ENCODE data around the gene TNXB.
"Not testable (repeated sequence)": the region's sequence is repeated elsewhere in the genome, so short reads cannot be mapped to it uniquely, and the experiment has no call there.

Gene TNXB

DNA sequence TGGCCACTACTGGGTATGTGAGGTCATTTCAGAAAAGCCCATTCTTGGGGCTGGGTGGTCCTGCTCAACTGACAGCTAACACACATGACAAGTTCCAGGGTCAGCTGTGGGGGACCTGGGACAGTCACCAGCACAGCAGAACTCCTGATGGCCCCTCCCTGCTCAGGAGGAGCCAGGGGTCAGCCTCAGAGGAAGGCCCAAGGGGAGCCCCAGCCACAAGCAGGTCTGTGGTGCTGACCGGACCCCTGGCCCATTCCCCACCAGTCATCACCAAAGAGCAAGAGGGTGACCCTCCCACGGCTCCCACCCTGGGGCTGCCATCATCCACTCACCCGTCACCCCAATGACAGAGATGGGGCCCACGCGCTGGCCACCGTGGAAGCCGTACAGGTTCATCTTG, 52.9 kb downstream of the TNXB start:
- DNase-seq (ENCODE audit: low spot score), result no peak

DNA sequence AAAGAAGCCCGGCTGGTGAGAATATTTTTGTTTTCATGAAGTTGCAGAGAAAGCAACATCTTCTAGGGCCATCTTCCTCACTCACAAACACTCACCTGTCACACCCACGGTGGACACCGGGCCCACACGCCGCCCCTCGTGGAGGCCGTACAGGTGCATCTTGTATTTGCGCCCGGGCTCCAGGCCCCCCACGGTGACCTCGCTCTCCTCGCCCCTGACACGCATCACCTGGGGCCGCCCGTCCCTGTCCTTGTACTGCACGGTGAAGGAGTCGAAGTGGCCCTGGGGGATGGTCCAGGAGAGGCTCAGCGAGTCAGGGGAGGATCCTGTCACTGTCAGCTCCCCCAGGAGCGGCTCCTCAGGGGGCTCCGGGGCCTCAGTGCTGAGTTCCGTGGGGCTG, 53.4 kb downstream of the TNXB start:
- DNase-seq (ENCODE audit: low spot score), result not testable (repeated sequence)

DNA sequence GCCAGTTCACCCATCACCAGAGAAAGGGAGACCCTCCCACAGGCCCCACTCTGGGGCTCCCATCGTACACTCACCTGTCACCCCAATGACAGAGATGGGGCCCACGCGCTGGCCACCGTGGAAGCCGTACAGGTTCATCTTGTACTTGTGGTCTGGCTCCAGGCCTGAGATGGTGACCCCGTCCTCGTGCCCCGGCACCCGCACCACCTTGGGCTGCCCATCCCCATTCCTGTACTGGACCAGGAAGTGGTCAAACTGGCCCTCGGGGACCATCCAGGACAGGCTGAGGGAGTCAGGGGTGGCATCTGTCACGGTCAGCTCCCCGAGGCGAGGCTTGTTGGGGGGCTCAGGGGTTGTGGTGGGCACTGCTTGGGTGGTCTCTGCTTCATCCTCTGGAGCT, 55.8 kb downstream of the TNXB start:
- not testable (repeated sequence) for DNase-seq (ENCODE audit: low spot score)

DNA sequence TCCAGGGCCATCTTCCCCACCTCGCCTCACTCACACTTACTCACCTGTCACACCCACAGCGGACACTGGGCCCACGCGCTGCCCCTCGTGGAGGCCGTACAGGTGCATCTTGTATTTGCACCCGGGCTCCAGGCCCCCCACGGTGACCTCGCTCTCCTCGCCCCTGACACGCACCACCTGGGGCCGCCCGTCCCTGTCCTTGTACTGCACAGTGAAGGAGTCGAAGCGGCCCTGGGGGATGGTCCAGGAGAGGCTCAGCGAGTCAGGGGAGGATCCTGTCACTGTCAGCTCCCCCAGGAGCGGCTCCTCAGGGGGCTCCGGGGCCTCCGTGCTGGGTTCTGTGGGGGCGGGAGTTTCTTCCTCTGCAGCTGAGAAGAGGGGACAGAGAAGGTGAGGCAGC, 56.5 kb downstream of the TNXB start:
- DNase-seq (ENCODE audit: low spot score), result not testable (repeated sequence)

DNA sequence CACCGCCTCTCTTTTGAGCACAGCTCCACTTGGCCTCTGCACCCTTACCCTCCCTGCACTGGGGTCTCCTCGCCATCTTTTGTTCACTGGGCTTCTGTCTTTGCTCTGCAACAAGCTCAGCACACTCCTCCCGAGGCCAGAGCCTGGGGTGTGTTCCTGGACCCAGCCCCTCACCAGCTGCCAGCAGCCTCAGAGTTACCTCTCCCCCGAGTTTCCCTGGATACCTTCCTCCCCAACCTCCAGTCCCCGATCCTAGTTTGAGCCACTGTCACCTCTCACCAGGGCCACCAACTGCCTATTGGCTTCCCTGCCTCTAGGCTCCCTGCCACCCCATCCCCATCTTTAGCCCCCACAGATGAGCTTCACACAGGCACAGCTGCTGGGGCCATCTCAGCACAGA, 58.6 kb downstream of the TNXB start:
- DNase-seq (ENCODE audit: low spot score), result no peak

DNA sequence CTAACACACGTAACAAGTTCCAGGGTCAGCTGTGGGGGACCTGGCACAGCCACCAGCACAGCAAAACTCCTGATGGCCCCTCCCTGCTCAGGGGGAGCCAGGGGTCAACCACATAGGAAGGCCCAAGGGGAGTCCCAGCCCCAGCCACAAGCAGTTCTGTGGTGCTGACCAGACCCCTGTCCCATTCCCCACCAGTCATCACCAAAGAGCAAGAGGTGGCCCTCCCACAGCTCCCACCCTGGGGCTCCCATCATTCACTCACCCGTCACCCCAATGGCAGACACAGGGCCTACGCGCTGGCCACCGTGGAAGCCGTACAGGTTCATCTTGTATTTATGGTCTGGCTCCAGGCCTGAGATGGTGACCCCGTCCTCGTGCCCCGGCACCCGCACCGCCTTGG, 59.4 kb downstream of the TNXB start:
- not testable (repeated sequence) for DNase-seq (ENCODE audit: low spot score)

DNA sequence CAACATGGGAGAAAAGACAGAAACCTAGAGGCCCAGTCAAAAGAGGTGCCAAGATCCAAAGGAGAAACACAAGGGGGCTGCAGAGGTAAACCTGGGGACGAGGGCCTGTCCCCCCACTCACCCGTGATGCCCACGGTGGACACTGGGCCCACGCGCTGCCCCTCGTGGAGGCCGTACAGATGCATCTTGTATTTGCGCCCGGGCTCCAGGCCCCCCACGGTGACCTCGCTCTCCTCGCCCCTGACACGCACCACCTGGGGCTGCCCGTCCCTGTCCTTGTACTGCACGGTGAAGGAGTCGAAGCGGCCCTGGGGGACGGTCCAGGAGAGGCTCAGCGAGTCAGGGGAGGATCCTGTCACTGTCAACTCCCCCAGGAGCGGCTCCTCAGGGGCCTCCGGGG, 60.0 kb downstream of the TNXB start:
- not testable (repeated sequence) for DNase-seq (ENCODE audit: low spot score)

DNA sequence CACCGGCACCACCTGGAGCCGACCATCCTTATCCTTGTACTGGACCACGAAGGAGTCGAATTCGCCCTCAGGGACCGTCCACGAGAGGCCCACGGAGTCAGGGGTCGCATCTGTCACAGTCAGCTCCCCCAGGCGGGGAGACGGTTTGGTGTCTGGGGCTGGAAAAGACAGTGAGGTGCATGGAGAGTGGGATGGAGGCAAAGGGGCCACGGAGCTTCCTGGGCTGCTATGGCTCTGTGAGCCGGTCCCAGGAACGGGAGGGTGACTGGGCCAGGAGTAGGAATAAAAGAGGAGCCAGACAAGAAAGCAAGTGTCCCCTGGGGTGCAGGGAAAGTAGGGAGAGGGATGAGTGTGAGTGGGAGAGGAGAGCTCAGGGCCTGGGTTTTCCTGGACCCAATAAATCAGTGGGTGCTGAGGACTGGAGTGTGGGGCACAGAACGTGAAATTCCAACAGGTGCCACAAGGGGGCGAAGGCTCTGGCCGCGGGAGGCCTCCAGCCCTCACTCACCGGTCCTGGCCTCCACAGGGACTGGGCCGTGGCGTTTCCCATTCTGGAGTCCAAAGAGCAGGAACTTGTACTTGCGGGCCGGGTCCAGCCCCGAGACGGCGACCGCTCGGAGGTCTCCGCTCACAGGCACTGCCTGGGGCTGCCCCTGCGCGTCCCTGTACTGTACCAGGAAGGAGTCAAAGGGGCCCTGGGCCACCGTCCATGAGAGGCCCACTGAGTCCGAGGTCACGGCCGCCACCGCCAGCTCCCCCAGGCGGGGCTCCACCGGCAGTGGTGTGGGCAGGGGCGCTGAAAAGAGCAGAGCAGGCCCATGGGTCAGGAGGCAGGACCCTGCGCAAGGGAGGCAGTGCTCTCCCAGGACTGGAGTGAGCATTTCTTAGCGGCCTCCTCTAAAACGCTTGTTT, 61.0 kb downstream of the TNXB start:
- DNase-seq (ENCODE audit: low spot score), result peak; percentile 87

DNA sequence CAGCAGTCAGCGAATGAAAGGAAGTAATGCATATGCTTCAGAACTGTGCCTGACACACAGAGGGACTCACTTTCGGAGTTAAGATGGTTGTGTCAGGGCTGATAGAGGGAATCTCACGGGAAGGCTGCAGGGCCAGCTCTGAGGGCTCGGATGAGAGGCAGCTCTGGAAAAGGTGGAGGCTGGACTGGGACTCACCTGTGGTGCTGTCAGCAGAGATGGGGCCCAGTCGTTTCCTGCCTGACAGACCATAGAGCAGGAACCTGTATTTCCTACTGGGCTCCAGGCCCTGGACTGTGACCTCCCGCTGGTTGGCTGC, 61.6 kb downstream of the TNXB start:
- DNase-seq (ENCODE audit: low spot score), result no peak

DNA sequence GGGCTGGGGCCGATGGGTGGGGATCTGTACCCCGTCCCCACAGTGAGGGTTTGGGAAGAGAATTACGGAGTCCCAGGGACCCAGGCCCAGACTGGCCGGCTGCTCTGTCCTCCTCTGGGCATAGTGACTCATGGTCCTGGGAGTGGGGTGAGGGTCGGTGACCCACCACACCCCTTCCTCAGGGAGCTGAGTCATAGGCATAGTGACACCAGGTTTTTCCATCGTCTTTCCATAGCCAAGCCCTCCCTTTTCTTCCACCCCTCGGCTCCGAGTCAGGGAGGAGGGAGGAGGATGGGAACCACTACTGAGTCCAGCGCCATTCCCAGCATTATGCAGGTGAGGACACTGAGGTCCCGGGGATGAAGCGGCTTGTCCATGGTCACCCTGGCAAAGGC, 62.1 kb downstream of the TNXB start:
- DNase-seq (ENCODE audit: low spot score), result no peak

DNA sequence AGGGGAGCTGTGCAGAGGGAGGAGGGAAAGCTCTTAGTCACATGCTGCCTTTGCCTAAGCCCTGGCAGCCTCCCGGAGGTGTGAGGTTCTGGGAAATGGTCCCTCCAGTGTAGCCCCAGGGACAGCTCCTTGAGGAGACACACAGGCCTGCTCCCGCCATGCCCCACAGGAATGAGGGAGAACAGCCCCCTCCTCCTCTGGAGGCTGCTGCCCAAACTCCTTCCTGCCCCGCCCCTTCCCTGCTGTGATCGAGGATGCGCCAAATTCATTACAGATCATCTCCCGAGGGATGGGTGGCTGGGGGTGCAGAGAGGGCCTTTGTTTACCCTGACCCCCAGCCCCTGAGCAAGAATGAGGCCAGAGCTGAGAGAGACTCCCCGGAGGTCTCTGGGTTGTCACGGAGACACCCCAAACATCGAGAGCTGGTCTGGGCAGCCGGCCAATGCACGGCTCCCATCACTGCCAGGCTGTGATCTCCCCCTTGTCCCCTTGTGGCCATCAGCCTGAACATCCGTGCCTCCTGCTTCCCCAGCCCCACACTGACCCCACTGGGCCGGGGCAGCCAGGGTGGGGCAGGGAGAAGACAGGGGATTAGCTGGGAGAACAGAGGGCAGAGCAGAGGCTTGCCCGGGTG, 62.6 kb downstream of the TNXB start:
- no peak for DNase-seq (ENCODE audit: low spot score)

DNA sequence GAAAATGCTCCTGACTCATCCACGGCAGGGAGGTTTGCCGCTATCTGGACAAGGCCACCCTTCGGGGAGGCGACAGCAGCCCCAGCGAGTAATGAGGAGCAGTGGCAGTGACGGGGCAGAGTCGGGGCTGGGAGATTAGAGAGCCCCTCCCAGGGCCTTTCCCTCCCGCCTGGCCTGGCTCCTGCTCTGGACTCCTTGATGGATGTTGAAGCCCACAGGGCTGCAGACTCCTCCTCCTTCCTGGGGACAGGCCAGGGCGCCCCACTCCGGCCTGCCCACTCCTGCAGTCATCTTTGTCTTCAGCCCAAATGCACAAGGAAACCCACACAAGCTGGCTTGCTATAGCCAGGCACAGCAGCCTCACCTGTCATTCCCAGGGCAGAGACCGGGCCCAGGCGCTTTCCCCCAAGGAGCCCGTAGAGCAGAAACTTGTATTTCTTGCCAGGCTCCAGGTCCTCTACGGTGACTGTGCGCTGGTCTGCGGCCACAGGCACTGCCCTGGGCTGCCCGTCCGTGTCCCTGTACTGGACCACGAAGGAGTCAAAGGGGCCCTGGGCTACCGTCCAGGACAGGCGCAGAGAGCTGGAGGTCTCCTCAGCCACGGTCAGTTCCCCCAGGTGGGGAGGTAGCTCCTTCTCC, 63.2 kb downstream of the TNXB start:
- DNase-seq (ENCODE audit: low spot score), result no peak

DNA sequence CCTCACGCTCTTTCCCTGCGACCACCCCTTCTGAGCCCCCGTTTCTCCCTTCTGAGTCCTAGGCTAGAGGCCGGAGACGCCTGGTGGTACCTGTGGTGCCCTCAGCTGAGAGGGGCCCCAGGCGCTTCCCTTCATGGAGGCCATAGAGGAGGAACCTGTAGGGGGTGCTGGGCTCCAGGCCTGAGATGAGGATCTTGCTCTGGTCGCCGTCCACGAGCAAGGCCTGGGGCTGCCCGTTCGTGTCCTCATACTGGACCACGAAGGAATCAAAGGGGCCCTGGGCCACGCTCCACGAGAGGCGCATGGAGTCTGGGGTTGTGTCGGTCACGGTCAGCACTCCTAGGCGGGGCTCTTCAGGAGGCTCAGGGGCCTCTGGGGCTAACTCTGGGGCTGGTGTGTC, 64.2 kb downstream of the TNXB start:
- not testable (repeated sequence) for DNase-seq (ENCODE audit: low spot score)

DNA sequence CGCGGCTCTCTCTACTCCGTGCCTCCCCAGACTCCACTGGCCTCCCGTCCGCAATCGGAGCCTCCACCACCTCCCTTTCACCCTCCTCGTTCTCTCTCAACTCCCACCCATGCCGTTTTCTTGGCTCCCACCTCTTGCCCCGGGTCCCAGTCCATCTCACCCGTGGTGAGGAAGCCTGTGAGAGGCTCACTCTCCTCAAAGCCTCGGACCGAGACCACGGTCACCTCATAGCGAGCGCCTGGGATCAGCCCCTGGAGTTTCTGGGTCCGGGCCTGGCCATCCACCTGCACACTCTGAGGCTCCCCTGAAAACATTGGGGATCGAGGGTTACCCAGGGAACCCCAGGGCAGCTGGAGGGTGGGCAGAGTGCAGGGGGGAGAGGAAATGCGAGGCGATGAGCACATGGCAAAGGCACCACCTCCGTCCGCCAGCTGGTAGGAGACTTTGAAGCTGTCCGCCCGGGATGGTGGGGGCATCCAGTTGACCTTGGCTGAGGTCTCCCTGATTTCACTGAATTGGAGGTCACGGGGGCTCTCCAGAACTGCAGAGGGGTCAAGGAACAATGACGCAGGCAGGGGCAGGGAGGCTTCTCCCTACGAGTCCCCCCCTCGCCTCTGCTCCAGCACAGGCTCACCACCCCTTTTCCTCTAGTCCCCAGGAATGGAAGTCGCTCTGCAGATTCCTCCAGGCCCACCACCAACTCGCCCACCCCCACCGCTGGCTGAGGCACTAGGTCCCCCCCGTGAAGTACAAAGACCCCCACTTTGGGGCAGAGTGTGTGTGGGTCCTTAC, 65.4 kb downstream of the TNXB start:
- DNase-seq (ENCODE audit: low spot score), result not testable (repeated sequence)

DNA sequence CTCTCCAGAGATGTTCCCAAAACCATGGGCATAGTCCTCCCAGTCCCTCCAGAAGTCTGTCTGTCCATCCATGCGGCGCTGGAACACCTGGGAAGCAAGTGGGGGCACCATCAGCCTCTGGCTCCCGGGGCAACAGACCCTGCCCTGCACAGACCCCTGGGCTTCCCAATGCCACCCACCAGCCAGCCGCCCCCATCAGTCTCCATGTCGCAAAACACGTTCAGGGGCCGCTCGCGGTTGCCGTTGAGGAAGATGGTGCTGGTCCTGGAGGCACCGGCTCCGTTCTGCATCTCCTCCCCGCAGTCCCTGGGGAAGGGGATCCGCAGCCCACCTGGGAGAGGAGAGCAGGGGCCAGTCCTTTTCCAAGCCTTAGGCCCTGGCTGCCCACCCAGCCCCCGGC, 66.9 kb downstream of the TNXB start:
- not testable (repeated sequence) for DNase-seq (ENCODE audit: low spot score)

DNA sequence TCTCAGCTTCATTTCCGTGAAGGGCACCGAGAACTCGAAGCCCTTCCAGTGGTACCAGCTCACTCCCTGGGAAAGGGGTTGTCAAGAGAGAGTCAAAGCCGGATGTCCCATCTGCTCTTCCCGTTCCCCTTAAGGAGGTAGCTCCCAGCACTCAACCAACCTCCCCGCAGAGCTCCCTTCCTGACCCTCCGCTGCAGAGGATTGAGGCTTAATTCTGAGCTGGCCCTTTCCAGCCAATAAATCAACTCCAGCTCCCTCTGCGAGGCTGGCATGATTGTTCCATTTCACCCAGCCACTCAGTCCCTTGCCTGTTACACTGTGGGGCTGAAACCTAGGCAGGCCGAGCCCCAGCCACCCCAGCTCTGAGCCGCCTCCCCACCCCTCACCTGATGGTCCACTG, 67.8 kb downstream of the TNXB start:
- not testable (repeated sequence) for DNase-seq (ENCODE audit: low spot score)

DNA sequence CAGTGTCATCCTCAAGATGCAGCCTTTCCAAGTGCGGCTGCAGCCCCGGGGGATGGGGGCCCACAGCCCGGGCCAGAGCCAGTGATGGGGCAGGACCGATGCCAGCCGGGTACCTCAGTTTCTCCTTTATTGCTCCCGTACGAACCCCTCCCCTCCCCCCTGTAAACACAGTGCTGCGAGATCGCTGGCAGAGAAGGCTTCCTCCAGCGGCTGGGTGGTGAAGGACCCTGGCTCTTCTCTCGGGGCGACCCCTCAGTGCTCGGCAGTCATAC, 68.2 kb downstream of the TNXB start:
- DNase-seq (ENCODE audit: low spot score), result not testable (repeated sequence)

DNA sequence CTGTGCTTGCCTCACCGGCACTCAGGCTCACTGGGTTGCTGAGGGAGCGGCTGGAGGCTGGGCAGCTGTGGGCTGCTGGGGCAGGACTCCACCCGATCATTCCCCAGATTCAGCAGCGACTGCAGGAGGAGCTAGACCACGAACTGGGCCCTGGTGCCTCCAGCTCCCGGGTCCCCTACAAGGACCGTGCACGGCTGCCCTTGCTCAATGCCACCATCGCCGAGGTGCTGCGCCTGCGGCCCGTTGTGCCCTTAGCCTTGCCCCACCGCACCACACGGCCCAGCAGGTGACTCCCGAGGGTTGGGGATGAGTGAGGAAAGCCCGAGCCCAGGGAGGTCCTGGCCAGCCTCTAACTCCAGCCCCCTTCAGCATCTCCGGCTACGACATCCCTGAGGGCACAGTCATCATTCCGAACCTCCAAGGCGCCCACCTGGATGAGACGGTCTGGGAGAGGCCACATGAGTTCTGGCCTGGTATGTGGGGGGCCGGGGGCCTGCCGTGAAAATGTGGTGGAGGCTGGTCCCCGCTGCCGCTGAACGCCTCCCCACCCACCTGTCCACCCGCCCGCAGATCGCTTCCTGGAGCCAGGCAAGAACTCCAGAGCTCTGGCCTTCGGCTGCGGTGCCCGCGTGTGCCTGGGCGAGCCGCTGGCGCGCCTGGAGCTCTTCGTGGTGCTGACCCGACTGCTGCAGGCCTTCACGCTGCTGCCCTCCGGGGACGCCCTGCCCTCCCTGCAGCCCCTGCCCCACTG, 68.7 kb downstream of the TNXB start:
- not testable (repeated sequence) for DNase-seq (ENCODE audit: low spot score)

DNA sequence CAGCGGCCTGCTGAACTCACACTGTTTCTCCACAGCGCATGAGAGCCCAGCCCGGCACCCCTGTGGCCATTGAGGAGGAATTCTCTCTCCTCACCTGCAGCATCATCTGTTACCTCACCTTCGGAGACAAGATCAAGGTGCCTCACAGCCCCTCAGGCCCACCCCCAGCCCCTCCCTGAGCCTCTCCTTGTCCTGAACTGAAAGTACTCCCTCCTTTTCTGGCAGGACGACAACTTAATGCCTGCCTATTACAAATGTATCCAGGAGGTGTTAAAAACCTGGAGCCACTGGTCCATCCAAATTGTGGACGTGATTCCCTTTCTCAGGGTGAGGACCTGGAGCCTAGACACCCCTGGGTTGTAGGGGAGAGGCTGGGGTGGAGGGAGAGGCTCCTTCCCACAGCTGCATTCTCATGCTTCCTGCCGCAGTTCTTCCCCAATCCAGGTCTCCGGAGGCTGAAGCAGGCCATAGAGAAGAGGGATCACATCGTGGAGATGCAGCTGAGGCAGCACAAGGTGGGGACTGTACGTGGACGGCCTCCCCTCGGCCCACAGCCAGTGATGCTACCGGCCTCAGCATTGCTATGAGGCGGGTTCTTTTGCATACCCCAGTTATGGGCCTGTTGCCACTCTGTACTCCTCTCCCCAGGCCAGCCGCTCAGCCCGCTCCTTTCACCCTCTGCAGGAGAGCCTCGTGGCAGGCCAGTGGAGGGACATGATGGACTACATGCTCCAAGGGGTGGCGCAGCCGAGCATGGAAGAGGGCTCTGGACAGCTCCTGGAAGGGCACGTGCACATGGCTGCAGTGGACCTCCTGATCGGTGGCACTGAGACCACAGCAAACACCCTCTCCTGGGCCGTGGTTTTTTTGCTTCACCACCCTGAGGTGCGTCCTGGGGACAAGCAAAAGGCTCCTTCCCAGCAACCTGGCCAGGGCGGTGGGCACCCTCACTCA, 69.5 kb downstream of the TNXB start:
- DNase-seq (ENCODE audit: low spot score), result not testable (repeated sequence)

DNA sequence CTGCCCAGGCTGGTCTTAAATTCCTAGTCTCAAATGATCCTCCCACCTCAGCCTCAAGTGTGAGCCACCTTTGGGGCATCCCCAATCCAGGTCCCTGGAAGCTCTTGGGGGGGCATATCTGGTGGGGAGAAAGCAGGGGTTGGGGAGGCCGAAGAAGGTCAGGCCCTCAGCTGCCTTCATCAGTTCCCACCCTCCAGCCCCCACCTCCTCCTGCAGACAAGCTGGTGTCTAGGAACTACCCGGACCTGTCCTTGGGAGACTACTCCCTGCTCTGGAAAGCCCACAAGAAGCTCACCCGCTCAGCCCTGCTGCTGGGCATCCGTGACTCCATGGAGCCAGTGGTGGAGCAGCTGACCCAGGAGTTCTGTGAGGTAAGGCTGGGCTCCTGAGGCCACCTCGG, 70.3 kb downstream of the TNXB start:
- DNase-seq (ENCODE audit: low spot score), result not testable (repeated sequence)
